Keratinocyte (primary cell): ENCODE measurements around the gene KRT78. TPM values are rescaled to one million over a fixed set of nuclear protein-coding genes. Genes with fewer than 3 reads are reported as not detected.

Experiments used
- DNase-seq: peaks from one replicate; pipeline ENCODE4 v3.0.0-alpha.2; 2011; ENCODE audit warnings: low read depth, missing footprints, low spot score
- FAIRE-seq: peaks from 2 replicates; lab custom pipeline; 2011; peaks lifted over from hg19 to GRCh38; lab: Jason Lieb, UNC
- H2AFZ ChIP-seq: 2 replicates; pipeline ENCODE4 v1.6.0; 2012; ENCODE audit warnings: low read length, control low read depth, inconsistent platforms; ENCODE audit not compliant: control insufficient read depth
- H3K27ac ChIP-seq: 2 replicates; pipeline ENCODE4 v1.5.1; 2011; ENCODE audit warnings: low read length; ENCODE audit not compliant: control insufficient read depth, insufficient read depth
- H3K27me3 ChIP-seq: 3 replicates; pipeline ENCODE4 v1.6.0; 2011; ENCODE audit warnings: low read length; ENCODE audit not compliant: control insufficient read depth, insufficient read depth; ENCODE audit errors: extremely low read depth
- H3K36me3 ChIP-seq, 2 experiments: 2 replicates in 1 of 2; 3 replicates in 1 of 2; pipeline ENCODE4 v1.5.1; 2011; ENCODE audit warnings: low read length in 2 of 2, mild to moderate bottlenecking in 1 of 2; ENCODE audit not compliant: control insufficient read depth in 2 of 2, insufficient read depth in 2 of 2; ENCODE audit errors: extremely low read depth in 1 of 2
- H3K4me1 ChIP-seq: 3 replicates; pipeline ENCODE4 v1.5.1; 2011; ENCODE audit warnings: low read length; ENCODE audit not compliant: control insufficient read depth, insufficient read depth; ENCODE audit errors: extremely low read depth
- H3K4me2 ChIP-seq: 3 replicates; pipeline ENCODE4 v1.6.0; 2011; ENCODE audit warnings: low read depth, low read length; ENCODE audit not compliant: control insufficient read depth, insufficient read depth; ENCODE audit errors: extremely low read depth
- H3K4me3 ChIP-seq, 3 experiments: fragments of 200-600 bp in 1 of 3; sonication (generic) in 1 of 3; 2 replicates in 2 of 3; 3 replicates in 1 of 3; pipeline ENCODE4 v1.5.1; 2011 to 2016; ENCODE audit warnings: low read length in 3 of 3, mild to moderate bottlenecking in 3 of 3, control low read depth in 2 of 3, inconsistent platforms in 1 of 3, low read depth in 1 of 3, mixed read lengths in 1 of 3, mixed run types in 1 of 3, moderate library complexity in 1 of 3; ENCODE audit not compliant: control insufficient read depth in 2 of 3, insufficient read depth in 2 of 3; ENCODE audit errors: extremely low read depth in 1 of 3
- H3K79me2 ChIP-seq: 2 replicates; pipeline ENCODE4 v1.6.0; 2012; ENCODE audit warnings: low read length; ENCODE audit not compliant: control insufficient read depth, insufficient read depth
- H3K9ac ChIP-seq: 3 replicates; pipeline ENCODE4 v1.6.0; 2011; ENCODE audit warnings: low read length; ENCODE audit not compliant: control insufficient read depth, insufficient read depth; ENCODE audit errors: extremely low read depth
- H3K9me1 ChIP-seq: 3 replicates; pipeline ENCODE4 v1.6.0; 2011; ENCODE audit warnings: low read length; ENCODE audit not compliant: control insufficient read depth, insufficient read depth; ENCODE audit errors: extremely low read depth
- H3K9me3 ChIP-seq: 2 replicates; pipeline ENCODE4 v1.5.1; 2012; ENCODE audit warnings: low read depth, low read length; ENCODE audit not compliant: control insufficient read depth
- H4K20me1 ChIP-seq: 3 replicates; pipeline ENCODE4 v1.6.0; 2011; ENCODE audit warnings: low read length; ENCODE audit not compliant: control insufficient read depth, insufficient read depth; ENCODE audit errors: extremely low read depth
- CTCF ChIP-seq, 3 experiments: IDR thresholded peaks in 1 of 3; conservative IDR thresholded peaks in 1 of 3; optimal IDR thresholded peaks in 1 of 3; 2 replicates in 2 of 3; 3 replicates in 1 of 3; pipeline versions ENCODE3 to v1.5.1; 2011; ENCODE audit warnings: low read length in 3 of 3, mild to moderate bottlenecking in 3 of 3, moderate library complexity in 2 of 3, control low read depth in 1 of 3, inconsistent platforms in 1 of 3; ENCODE audit not compliant: insufficient read depth in 2 of 3; ENCODE audit errors: extremely low read depth in 1 of 3
- EZH2 ChIP-seq: IDR thresholded peaks from one replicate; pipeline ENCODE4 v1.6.1; 2012; ENCODE audit warnings: inconsistent platforms, mild to moderate bottlenecking, low read length, moderate library complexity
- dilution Hi-C: fragments of 300-500 bp; cut with MboI; formaldehyde crosslinking; loops from one replicate; pipeline ENCODE4 v1.7.0; 2020; ENCODE audit warnings: low sequenced_read_pairs; ENCODE audit not compliant: extremely low pct_ligation_motif_present
- polyA plus RNA-seq, 5 experiments: library from polyadenylated mRNA; depleted of rRNA in 3 of 5; stranded (reverse) in 3 of 5; stranded (forward) in 1 of 5; unstranded in 1 of 5; fragments of >200 nt; gene quantifications; 1 replicate in 1 of 5; 2 replicates in 3 of 5; 3 replicates in 1 of 5; pipeline versions ENCODE4 v1.2.1 to v1.2.3, GENCODE V29; 2011 to 2012; ENCODE audit warnings: missing spikeins in 2 of 5, low read depth in 1 of 5, low replicate concordance in 1 of 5

Gene KRT78
- polyA plus RNA-seq, 1 donor (not counting 4 experiments of a cell fraction or from before 2014, with no cell fraction given), result 0.96 TPM

- Histone ChIP-seq H3K9me1 (no peaks in the 10 kb centered on the region), H4K20me1 (no peaks in the 10 kb centered on the region), H3K4me3 (no peak within 1 kb of the TSS), H3K27me3 (peaks cover 34% of the 10 kb centered on the region), H2AFZ (no peak within 1 kb of the TSS), H3K27ac (no peak within 1 kb of the TSS), H3K79me2 (no peaks in the 10 kb centered on the region), H3K36me3 (no peaks in the 10 kb centered on the region), H3K4me2 (no peak within 1 kb of the TSS), H3K9me3 (no peaks in the 10 kb centered on the region), H3K4me1 (no peaks in the 10 kb centered on the region), H3K9ac (no peak within 1 kb of the TSS)
- dilution Hi-C loops, result no loop called here
- FAIRE-seq (no peak), DNase-seq (no peak)
- TF ChIP-seq CTCF (optimal IDR thresholded peaks at IDR 0.05 in 1 of 3, IDR thresholded peaks at IDR 0.05 in 1 of 3, conservative IDR thresholded peaks at IDR 0.05 in 1 of 3; ENCODE audit: extremely low read depth in 1 of 3, insufficient read depth in 2 of 3, low read length in 3 of 3), result no peak
Measured at GRCh38 chr12:52813885-52814709, 34.7 kb downstream of the KRT78 start, which contains the start of gene KRT4. Gene KRT4, minus strand, starts transcription at chr12:52814116. Its CDS starts 58 bp downstream, at chr12:52814058.

- H2AFZ ChIP-seq, result no peak overlapping the region
- H3K4me3 ChIP-seq, result no peak overlapping the region
- no peaks in the 10 kb centered on the region for H3K4me1 ChIP-seq
- FAIRE-seq, result no peak
- no peaks in the 10 kb centered on the region for H3K9me1 ChIP-seq
- H3K79me2 ChIP-seq, result no peaks in the 10 kb centered on the region
- no peaks in the 10 kb centered on the region for H3K36me3 ChIP-seq
- H3K27me3 ChIP-seq, result peaks cover 31% of the 10 kb centered on the region
- no peak overlapping the region for H3K9ac ChIP-seq
- no peaks in the 10 kb centered on the region for H4K20me1 ChIP-seq
- no peak overlapping the region for H3K27ac ChIP-seq
- TF ChIP-seq EZH2 (no peak), CTCF (optimal IDR thresholded peaks at IDR 0.05 in 1 of 3, IDR thresholded peaks at IDR 0.05 in 1 of 3, conservative IDR thresholded peaks at IDR 0.05 in 1 of 3; ENCODE audit: extremely low read depth in 1 of 3, insufficient read depth in 2 of 3, low read length in 3 of 3) (no peak)
- dilution Hi-C loops, result no loop called here
- H3K9me3 ChIP-seq, result no peaks in the 10 kb centered on the region
- no peak for DNase-seq
- no peak overlapping the region for H3K4me2 ChIP-seq
Measured at GRCh38 chr12:52813203-52813819, 35.5 kb downstream of the KRT78 start.
